HG02588 (cell line): ENCODE measurements around the gene CHST11.

Experiments used
- ATAC-seq: cut with Tn5 transposase; IDR thresholded peaks from one replicate; pipeline ENCODE4 v1.9.1; 2021; ENCODE audit warnings: mild to moderate bottlenecking, moderate library complexity; ENCODE audit not compliant: unreplicated experiment

CHST11 gene

GRCh38 chr12:104708891-104709290 is 252.1 kb downstream of the CHST11 start:
- ATAC-seq, result no peak

GRCh38 chr12:104709692-104710435 is 253.1 kb downstream of the CHST11 start:
- ATAC-seq, result no peak

GRCh38 chr12:104710940-104711689 is 254.4 kb downstream of the CHST11 start:
- no peak for ATAC-seq

DNA sequence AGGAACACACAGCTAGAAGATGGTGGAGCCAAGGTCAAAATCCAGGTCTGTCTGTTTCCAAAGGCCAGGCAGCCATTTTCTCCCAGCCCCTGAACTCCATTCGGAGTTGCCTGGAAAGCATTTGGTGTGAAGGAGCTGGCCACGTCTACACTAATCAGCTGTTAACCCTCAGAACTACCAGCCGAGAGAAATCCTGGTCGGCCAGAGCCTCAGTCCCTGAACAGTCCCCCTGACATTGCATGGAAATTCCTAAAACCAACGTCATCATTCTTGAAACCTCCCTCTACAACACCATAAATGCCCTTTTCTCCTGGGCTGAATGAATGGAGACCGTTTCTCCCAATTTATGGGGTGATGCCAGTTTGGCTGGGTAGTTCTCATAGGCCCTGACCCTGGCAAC is 255.7 kb downstream of the CHST11 start:
- no peak for ATAC-seq

GRCh38 chr12:104712968-104713367 is 256.2 kb downstream of the CHST11 start:
- ATAC-seq, result no peak

- no peak for ATAC-seq
Measured at GRCh38 chr12:104713444-104713843, 256.7 kb downstream of the CHST11 start.

GRCh38 chr12:104714369-104714768 is 257.6 kb downstream of the CHST11 start:
- ATAC-seq, result no peak

DNA sequence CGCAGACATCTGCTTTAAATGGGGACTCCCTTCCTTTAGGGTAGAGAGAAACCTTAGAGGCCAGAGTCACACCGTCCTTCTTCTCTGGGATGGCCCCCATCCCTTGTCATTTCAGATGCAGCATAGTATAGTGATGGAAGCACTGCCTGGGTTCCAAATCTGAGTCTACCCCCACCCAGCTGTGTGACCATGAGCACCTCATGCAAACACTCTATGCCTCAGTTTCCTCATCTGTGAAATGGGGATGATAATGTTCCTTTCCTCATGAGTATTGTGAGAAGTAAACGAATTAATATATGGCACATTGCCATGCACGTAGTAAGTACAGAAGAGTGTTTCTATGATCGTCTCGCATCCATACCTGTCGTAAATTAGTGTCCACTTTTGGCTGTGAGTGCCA is 259.4 kb downstream of the CHST11 start:
- no peak for ATAC-seq

DNA sequence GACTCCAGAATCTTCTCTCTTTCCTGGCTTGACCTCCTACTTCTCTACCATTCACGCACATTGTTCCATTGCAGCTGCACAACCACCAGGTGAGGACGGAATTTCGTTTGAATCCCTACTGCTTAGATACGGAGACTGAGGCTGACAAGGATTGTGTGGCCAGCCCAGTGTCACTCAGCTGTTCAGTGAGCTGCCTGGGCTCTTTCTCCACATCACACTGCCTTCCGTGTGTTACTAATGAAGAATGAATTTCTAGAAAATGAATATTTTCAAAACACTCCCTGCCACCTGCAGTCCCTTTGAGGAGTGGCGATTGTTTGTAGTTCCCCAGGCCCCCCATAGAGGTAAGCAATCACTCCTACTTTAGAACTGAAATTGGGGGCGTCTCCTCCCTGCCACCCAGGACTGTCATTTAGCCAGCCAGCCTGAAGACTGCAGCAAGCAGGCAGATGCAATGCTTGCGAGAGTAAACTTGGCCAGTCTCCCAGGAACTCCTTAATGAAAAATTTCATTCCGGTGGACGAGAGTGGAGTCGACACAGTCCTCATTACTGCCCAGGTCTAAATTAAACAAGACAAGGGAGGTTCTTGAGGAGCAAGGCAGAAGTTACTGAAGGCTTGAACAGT is 261.7 kb downstream of the CHST11 start:
- ATAC-seq, result no peak

DNA sequence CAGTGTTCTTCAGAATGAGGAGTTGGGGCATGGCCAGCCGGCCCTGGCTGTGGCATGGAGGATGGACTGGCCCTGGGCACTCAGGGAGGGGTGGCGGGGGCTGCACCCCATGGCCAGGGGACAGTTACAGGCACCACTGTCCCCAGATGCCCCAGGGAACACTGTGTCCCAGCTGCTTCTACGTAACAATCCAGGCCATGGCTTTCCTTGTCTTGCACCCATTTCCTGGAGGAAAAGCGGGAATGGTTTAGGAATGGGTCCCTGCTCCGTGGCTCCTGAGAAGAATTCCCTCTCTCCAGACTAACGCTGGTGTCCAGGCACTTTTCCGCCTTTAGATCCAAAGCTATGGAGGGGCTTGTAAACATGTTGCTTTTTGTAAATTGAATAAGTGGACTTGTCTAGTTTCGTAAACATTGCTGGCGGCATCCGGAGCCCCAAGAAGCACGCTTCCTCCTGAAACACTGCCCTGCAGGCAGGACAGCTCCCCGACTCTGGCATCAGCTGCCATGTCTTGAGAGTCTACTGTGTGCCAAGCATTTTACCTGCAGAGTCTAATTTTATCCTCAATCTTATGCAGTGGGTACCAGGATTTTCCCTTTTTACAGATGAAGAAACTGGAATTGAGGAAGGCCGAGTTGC is 263.1 kb downstream of the CHST11 start:
- ATAC-seq, result no peak

GRCh38 chr12:104720339-104721038 is 263.7 kb downstream of the CHST11 start:
- no peak for ATAC-seq

GRCh38 chr12:104721039-104721405 is 264.3 kb downstream of the CHST11 start:
- no peak for ATAC-seq

DNA sequence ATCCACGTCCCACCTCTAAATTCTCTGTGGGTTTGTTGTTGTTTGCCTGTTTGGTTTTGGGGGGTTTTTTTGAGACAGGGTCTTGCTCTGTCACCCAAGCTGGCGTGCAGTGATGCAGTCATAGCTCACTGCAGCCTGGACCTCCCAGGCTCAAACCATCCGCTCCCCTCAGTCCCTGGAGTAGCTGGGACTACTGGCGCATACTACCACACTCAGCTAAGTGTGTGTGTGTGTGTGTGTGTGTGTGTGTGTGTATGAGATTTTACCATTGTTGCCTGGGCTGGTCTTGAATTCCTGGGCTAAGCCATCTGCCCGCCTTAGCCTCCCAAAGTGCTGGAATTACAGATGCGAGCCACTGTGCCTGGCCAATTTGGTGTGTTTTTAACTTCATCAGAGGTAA is 265.2 kb downstream of the CHST11 start:
- no peak for ATAC-seq

DNA sequence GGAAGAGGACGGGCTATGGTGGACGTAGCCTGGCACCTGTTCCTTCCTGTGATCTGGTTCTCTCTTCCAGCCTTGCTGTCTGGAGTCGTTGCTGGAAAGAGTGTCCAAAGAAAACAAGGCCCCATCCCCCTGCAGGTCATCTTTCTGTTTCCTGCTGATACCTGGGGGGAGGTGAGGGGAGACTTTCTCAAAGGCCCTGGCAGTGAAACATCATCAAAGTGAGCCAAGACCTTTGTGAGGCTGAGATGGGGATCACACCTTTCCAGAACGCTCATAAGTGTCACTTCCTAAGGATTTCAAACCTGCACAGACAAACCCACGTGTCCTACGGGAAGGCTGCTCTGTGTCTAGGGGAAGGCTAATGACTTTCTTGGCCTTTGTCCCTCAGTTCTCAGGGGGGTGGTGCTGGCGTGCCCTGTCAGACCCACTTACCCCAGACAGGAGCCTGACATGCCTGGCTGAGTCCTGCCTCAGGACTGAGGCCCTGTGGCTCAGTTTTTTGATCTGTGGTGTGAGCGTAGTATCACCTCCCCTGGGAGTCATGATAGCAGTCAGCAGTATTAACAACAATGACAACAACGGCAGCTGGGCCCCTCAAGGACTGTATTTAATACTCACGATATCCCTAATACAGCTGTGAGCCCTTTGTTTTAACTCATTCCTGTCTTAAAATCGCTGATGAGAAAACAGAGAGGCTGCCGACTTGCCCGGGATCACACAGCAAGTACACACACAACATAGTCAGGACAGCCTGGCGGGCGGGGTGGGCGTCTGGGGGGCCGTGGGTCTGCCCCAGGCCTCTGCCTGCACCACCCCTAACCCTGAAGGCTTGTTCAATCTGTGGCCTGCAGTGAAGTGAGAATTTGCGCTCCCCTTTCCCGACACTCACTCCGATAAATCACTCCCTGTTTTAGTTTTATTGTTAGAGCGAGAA is 266.1 kb downstream of the CHST11 start:
- ATAC-seq, result no peak

- no peak for ATAC-seq
Measured at GRCh38 chr12:104723895-104724294, 267.1 kb downstream of the CHST11 start.

GRCh38 chr12:104724992-104725585 is 268.3 kb downstream of the CHST11 start:
- no peak for ATAC-seq

DNA sequence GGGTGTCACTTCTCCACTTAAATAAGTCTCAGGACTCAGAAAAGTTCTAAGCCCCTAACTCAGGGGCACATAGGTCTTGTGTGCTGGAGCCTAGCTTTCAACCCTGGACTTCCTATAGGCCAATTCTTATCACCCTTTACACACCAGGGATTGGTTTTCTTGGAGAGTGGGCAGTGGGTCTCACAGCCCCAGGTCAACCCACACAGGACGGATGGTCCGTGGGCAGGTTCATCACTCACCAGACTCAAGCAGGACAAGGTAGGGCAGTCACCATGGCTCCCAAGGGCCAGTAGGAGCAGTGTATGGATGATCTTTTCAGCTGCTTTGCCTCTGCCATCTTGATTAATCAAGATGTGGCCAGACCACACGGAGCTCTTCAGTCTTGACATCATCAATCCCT is 268.9 kb downstream of the CHST11 start:
- ATAC-seq, result no peak

DNA sequence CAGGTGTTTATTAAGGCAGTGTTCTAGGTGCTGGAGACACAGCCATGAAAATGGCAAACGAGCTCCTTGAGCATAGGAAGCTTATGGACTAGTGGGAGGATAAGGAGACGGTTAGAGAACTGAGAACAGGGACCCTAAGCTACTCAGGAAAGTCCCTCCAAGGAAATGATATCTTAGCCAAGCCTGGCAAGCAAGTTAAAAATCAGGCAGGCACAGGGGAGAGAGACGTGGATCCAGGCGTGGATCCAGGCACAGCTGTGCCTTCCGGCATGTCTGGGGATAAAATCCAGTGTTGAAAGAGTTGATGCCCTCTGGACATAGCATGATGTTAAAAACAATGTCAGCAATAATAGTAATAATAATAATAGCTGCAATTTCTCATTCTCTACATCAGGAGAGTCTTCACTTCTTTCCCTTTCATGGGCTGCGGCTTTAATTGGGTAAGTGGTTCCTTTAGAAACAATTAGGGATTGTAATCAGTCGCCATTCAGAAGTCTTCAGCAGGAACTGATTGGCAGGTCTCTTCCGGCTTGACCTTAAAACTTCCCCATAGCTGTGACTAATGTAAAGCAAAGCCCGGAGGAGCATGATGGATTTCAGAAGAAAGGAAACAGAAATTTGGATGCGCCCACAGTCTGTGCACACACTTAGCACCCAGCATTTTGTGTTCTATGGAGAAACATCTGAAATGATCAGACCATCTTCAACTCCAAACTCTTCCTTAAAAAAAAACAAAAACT is 271.1 kb downstream of the CHST11 start:
- no peak for ATAC-seq

DNA sequence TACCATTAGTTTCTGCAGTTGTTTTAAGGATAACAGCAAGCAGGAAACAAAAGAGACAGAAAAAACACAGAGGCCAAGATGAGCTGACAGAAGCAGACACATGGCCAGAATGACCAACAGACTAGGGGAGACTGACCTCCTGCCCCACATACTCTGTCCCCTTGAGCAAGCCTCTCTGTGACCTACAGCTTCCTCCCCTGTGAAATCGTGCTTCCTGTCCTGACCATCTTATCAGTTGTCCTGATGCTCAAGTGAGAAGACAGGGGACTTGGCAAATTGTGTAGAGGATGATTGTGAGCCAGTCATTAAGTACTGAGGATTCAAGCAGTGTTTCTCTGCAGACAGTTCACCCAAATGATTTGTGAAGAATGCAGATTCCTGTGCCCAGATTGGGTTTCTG is 272.3 kb downstream of the CHST11 start:
- ATAC-seq, result no peak
